Lower leg skin (tissue), 4 donors: ENCODE data around the gene ADM2. TPM values are rescaled to one million over a fixed set of nuclear protein-coding genes. Genes with fewer than 3 reads are reported as not detected.

ENCODE experiments used
- DNase-seq, 2 donors: peaks; one replicate each; pipeline ENCODE4 v3.0.0-alpha.2; 2019; ENCODE audit warnings: low spot score in 2 of 2
- H3K4me3 ChIP-seq: fragments of 200-600 bp; sonication (generic); 2 replicates; pipeline ENCODE4 v1.5.1; 2017; ENCODE audit warnings: mild to moderate bottlenecking, low read depth; ENCODE audit not compliant: poor library complexity, severe bottlenecking
- CTCF ChIP-seq, 3 donors: fragments of 450-650 bp; IDR thresholded peaks; one replicate each; pipeline ENCODE4 v1.5.1; 2016; ENCODE audit warnings: antibody characterized with exemption in 3 of 3, mild to moderate bottlenecking in 3 of 3, moderate library complexity in 2 of 3
- POLR2A ChIP-seq, 2 donors: fragments of 450-650 bp; IDR thresholded peaks; one replicate each; pipeline ENCODE4 v1.6.1; 2016 to 2017; ENCODE audit warnings: antibody characterized with exemption in 2 of 2, mild to moderate bottlenecking in 1 of 2, moderate library complexity in 1 of 2
- WGBS, 2 donors: methylation state at CpG; one replicate each; pipeline ENCODE4 v1.1.5; 2018; 5-methylcytosine and 5-hydroxymethylcytosine counted together
- intact Hi-C: fragments of 100-400 bp; cut with DNase I; formaldehyde crosslinking; loops from one replicate; pipeline ENCODE4 v1.15.0; 2023; ENCODE audit warnings: low total_unique reads
- total RNA-seq, 4 donors: library from RNA; depleted of rRNA; stranded (reverse); fragments of >200 nt; gene quantifications; one replicate each; pipeline ENCODE4 v1.1.0, GENCODE V29; 2016

Gene ADM2
- total RNA-seq, 4 donors from 2014 or later = 0.19 to 0.56 (median 0.52) TPM; not detected in 1

- DNase-seq = no peak
- intact Hi-C loops = no loop called here
- H3K4me3 ChIP-seq = no peak overlapping the region
- TF ChIP-seq POLR2A (IDR thresholded peaks at IDR 0.05) (no peak), CTCF (IDR thresholded peaks at IDR 0.05) (no peak)
- WGBS, 2 donors = 90 to 92% methylated on average over 15 of the region's 15 CpGs
Measured at GRCh38 chr22:50522208-50522805, 41.0 kb downstream of the ADM2 start.

- no peak for TF ChIP-seq CTCF (IDR thresholded peaks at IDR 0.05)
- TF ChIP-seq POLR2A (IDR thresholded peaks at IDR 0.05) = no peak
- intact Hi-C loops = no loop called here
- 86 to 89% methylated on average over 13 to 19 of the region's 22 CpGs for WGBS, 2 donors
- DNase-seq = no peak
- no peak overlapping the region for H3K4me3 ChIP-seq
Measured at GRCh38 chr22:50522806-50523438, 41.6 kb downstream of the ADM2 start.

GRCh38 chr22:50523458-50523805, 42.1 kb downstream of the ADM2 start:
- TF ChIP-seq CTCF (IDR thresholded peaks at IDR 0.05) = no peak
- WGBS, 2 donors = 94% methylated on average over 16 of the region's 16 CpGs
- H3K4me3 ChIP-seq = no peak overlapping the region
- no peak for DNase-seq
- intact Hi-C loops = no loop called here

- TF ChIP-seq CTCF (IDR thresholded peaks at IDR 0.05) (no peak), POLR2A (IDR thresholded peaks at IDR 0.05) (no peak)
- H3K4me3 ChIP-seq = no peak overlapping the region
- intact Hi-C loops = no loop called here
- WGBS, 2 donors = 67 to 81% methylated on average over 14 to 20 of the region's 25 CpGs
- DNase-seq = no peak
Measured at GRCh38 chr22:50523806-50524675, 42.7 kb downstream of the ADM2 start.

- intact Hi-C loops = no loop called here
- 3 to 5% methylated on average over 19 of the region's 19 CpGs for WGBS, 2 donors
- peak overlapping the region; percentile 34 for H3K4me3 ChIP-seq
- TF ChIP-seq CTCF (IDR thresholded peaks at IDR 0.05) = no peak
- TF ChIP-seq POLR2A (IDR thresholded peaks at IDR 0.05) = no peak
- no peak for DNase-seq
Measured at GRCh38 chr22:50524676-50525103, 43.3 kb downstream of the ADM2 start.
